HG02973 (cell line): Measurements from ENCODE around the gene HTR4.
"Not testable (repeated sequence)": the region's sequence is repeated elsewhere in the genome, so short reads cannot be mapped to it uniquely, and the experiment has no call there.

Experiments
- ATAC-seq: cut with Tn5 transposase; IDR thresholded peaks from one replicate; pipeline ENCODE4 v1.9.1; 2021; ENCODE audit warnings: moderate library complexity; ENCODE audit not compliant: unreplicated experiment

The HTR4 gene

GRCh38 chr5:148653836-148654781, at the start of gene HTR4:
Gene HTR4, minus strand, starts transcription at chr5:148654527. Its CDS starts 17,513 bp downstream, at chr5:148637014.
- ATAC-seq, result no peak

GRCh38 chr5:148702019-148702596, 47.8 kb upstream of the HTR4 start:
- ATAC-seq, result no peak

GRCh38 chr5:148699028-148699427, 44.7 kb upstream of the HTR4 start:
- no peak for ATAC-seq

GRCh38 chr5:148697809-148698196, 43.5 kb upstream of the HTR4 start:
- no peak for ATAC-seq

- no peak for ATAC-seq
These were observed 43.0 kb upstream of the HTR4 start for GRCh38 chr5:148697180-148697808.

GRCh38 chr5:148696187-148697036, 42.1 kb upstream of the HTR4 start:
- no peak for ATAC-seq

GRCh38 chr5:148690945-148691344, 36.6 kb upstream of the HTR4 start:
- no peak for ATAC-seq

- no peak for ATAC-seq
These were observed 34.5 kb upstream of the HTR4 start for GRCh38 chr5:148688787-148689186.

- ATAC-seq, result no peak
These were observed 33.5 kb upstream of the HTR4 start for GRCh38 chr5:148687871-148688270.

- peak; percentile 100 for ATAC-seq
These were observed 33.1 kb upstream of the HTR4 start for GRCh38 chr5:148687427-148687826.

GRCh38 chr5:148686660-148687059, 32.3 kb upstream of the HTR4 start:
- ATAC-seq, result no peak

- ATAC-seq, result no peak
These were observed 31.3 kb upstream of the HTR4 start for GRCh38 chr5:148685520-148686134.

- ATAC-seq, result no peak
These were observed 30.2 kb upstream of the HTR4 start for GRCh38 chr5:148684528-148684927.

GRCh38 chr5:148683651-148684050, 29.3 kb upstream of the HTR4 start:
- ATAC-seq, result no peak

GRCh38 chr5:148682058-148683026, 28.0 kb upstream of the HTR4 start:
- no peak for ATAC-seq

GRCh38 chr5:148681157-148682057, 27.1 kb upstream of the HTR4 start:
- ATAC-seq, result no peak

GRCh38 chr5:148673704-148674103, 19.4 kb upstream of the HTR4 start:
- ATAC-seq, result not testable (repeated sequence)

GRCh38 chr5:148666353-148666752, 12.0 kb upstream of the HTR4 start:
- ATAC-seq, result no peak
